GM12878 (cell line): ENCODE measurements around the gene C16orf90. TPM values are rescaled to one million over a fixed set of nuclear protein-coding genes. Genes with fewer than 3 reads are reported as not detected.

ENCODE experiments used
- ATAC-seq: fragments of 200-7000 bp; cut with Tn5 transposase; 3 replicates; pipeline ENCODE4 v1.9.1; 2020; ENCODE audit warnings: mild to moderate bottlenecking, moderate library complexity
- BruUV-seq: library from RNA; stranded (reverse); fragments of 400-500 nt; replicated peaks from 2 replicates; lab custom pipeline; 2021; lab: Mats Ljungman, UMichigan
- CTCF ChIA-PET: fragments of 300-600 bp; sonication (Branson Sonifier 250); formaldehyde crosslinking; extraction: SDS; loops from one replicate; lab custom pipeline; 2021; ENCODE audit warnings: inconsistent platforms; lab: Yijun Ruan, JAX
- POLR2A ChIA-PET: fragments of 350-600 bp; formaldehyde crosslinking; extraction: SDS; loops from one replicate; lab custom pipeline; 2021; ENCODE audit warnings: inconsistent platforms; lab: Charles Lee
- RAD21 ChIA-PET: fragments of 300-600 bp; sonication (Branson Sonifier 250); formaldehyde crosslinking; loops from one replicate; lab custom pipeline; 2023; ENCODE audit warnings: antibody characterized with exemption; ENCODE audit not compliant: unreplicated experiment; lab: Charles Lee
- SMC1A ChIA-PET: fragments of 300-600 bp; sonication (Branson Sonifier 250); formaldehyde crosslinking; loops from one replicate; lab custom pipeline; 2023; ENCODE audit not compliant: unreplicated experiment, uncharacterized antibody; lab: Charles Lee
- DNase-seq: peaks from one replicate; pipeline ENCODE4 v3.0.0-alpha.2; 2011; ENCODE audit warnings: low read depth, low spot score
- FAIRE-seq: peaks from 3 replicates; lab custom pipeline; 2011; peaks lifted over from hg19 to GRCh38; lab: Jason Lieb, UNC
- H2AFZ ChIP-seq: 2 replicates; pipeline ENCODE4 v1.6.0; 2011; ENCODE audit warnings: low read depth, low read length, control low read depth; ENCODE audit not compliant: control insufficient read depth
- H3K27ac ChIP-seq: 2 replicates; pipeline ENCODE4 v1.5.1; 2011; ENCODE audit warnings: control low read depth; ENCODE audit not compliant: control insufficient read depth, insufficient read depth
- H3K27me3 ChIP-seq, 2 experiments: replicated peaks in 1 of 2; 2 replicates each; pipeline versions ENCODE4 v1.6.0 to v1.6.1; 2011; ENCODE audit warnings: low read length in 1 of 2; ENCODE audit not compliant: control insufficient read depth in 2 of 2, insufficient read depth in 2 of 2
- H3K36me3 ChIP-seq, 2 experiments: 2 replicates each; pipeline ENCODE4 v1.5.1; 2011; ENCODE audit warnings: low read length in 1 of 2; ENCODE audit not compliant: control insufficient read depth in 2 of 2, insufficient read depth in 2 of 2
- H3K4me1 ChIP-seq: 2 replicates; pipeline ENCODE4 v1.6.1; 2011; ENCODE audit warnings: mild to moderate bottlenecking, low read length, moderate library complexity, mixed read lengths; ENCODE audit not compliant: control insufficient read depth, insufficient read depth
- H3K4me2 ChIP-seq: 2 replicates; pipeline ENCODE4 v1.6.0; 2011; ENCODE audit warnings: control low read depth; ENCODE audit not compliant: control insufficient read depth, insufficient read depth
- H3K4me3 ChIP-seq: fragments of 200-600 bp; sonication (generic); 2 replicates; pipeline ENCODE4 v1.5.1; 2016
- H3K79me2 ChIP-seq: 2 replicates; pipeline ENCODE4 v1.6.0; 2011; ENCODE audit warnings: low read length; ENCODE audit not compliant: control insufficient read depth, insufficient read depth
- H3K9ac ChIP-seq: 2 replicates; pipeline ENCODE4 v1.8.0; 2011; ENCODE audit warnings: low read length, control low read depth, mixed read lengths; ENCODE audit not compliant: control insufficient read depth, insufficient read depth
- H3K9me3 ChIP-seq: replicated peaks from 3 replicates; pipeline ENCODE4 v1.5.1; 2011; ENCODE audit warnings: mild to moderate bottlenecking, low read length; ENCODE audit not compliant: control insufficient read depth, insufficient read depth
- H4K20me1 ChIP-seq: 2 replicates; pipeline ENCODE4 v1.6.0; 2011; ENCODE audit not compliant: control insufficient read depth, insufficient read depth
- BCL11A ChIP-seq: IDR thresholded peaks from 2 replicates; pipeline ENCODE4 v1.6.1; 2011; ENCODE audit warnings: low read depth, low read length
- CEBPB ChIP-seq, 2 experiments: fragments of 150-350 bp in 1 of 2; IDR thresholded peaks; 2 replicates each; pipeline ENCODE4 v1.6.1; 2012 to 2014; ENCODE audit warnings: low read depth in 2 of 2, low read length in 2 of 2, borderline replicate concordance in 1 of 2, inconsistent platforms in 1 of 2
- CHD2 ChIP-seq: IDR thresholded peaks from 2 replicates; pipeline ENCODE4 v1.6.1; 2011; ENCODE audit warnings: low read depth, low read length, improper control_type of control experiment, borderline replicate concordance
- CTCF ChIP-seq, 3 experiments: IDR thresholded peaks in 2 of 3; conservative IDR thresholded peaks in 1 of 3; 2 replicates each; pipeline ENCODE4 v1.5.1; 2011; ENCODE audit warnings: low read depth in 3 of 3, low read length in 3 of 3, mild to moderate bottlenecking in 3 of 3, control low read depth in 2 of 3, moderate library complexity in 2 of 3, inconsistent platforms in 1 of 3, mixed read lengths in 1 of 3; ENCODE audit not compliant: control insufficient read depth in 2 of 3, insufficient read depth in 1 of 3; ENCODE audit errors: extremely low read depth in 1 of 3
- GABPA ChIP-seq: IDR thresholded peaks from 2 replicates; pipeline ENCODE4 v1.6.1; 2014; ENCODE audit warnings: antibody characterized with exemption, low read depth, mild to moderate bottlenecking, inconsistent platforms
- MYB ChIP-seq: fragments of 150-350 bp; IDR thresholded peaks from 2 replicates; pipeline ENCODE4 v1.6.1; 2014; ENCODE audit warnings: mild to moderate bottlenecking, low read depth, low read length, borderline replicate concordance
- NFYA ChIP-seq: IDR thresholded peaks from 2 replicates; pipeline ENCODE4 v1.6.1; 2011; ENCODE audit warnings: low read depth, mild to moderate bottlenecking, low read length, improper control_type of control experiment, borderline replicate concordance
- PBX3 ChIP-seq: IDR thresholded peaks from 2 replicates; pipeline ENCODE4 v1.6.1; 2011; ENCODE audit warnings: mild to moderate bottlenecking, low read depth, low read length, moderate library complexity; ENCODE audit not compliant: insufficient replicate concordance
- RELB ChIP-seq: fragments of 450-650 bp; IDR thresholded peaks from 2 replicates; pipeline ENCODE4 v1.6.1; 2017; ENCODE audit warnings: low read depth, mild to moderate bottlenecking, moderate library complexity
- ZZZ3 ChIP-seq: IDR thresholded peaks from 2 replicates; pipeline ENCODE4 v1.6.1; 2011; ENCODE audit warnings: low read depth; ENCODE audit not compliant: control insufficient read depth, insufficient read length
- WGBS: methylation state at CpG from one replicate; pipeline ENCODE4 v1.1.6; 2016; ENCODE audit warnings: low lambda C conversion rate; ENCODE audit not compliant: insufficient replicate concordance, insufficient coverage; ENCODE audit errors: missing lambda C conversion rate; 5-methylcytosine and 5-hydroxymethylcytosine counted together
- in situ Hi-C: fragments of 300-500 bp; cut with MboI; formaldehyde crosslinking; loops from 9 replicates; pipeline ENCODE4 v1.14.3; 2018; ENCODE audit warnings: mixed read lengths
- intact Hi-C: fragments of 100-400 bp; cut with micrococcal nuclease; formaldehyde crosslinking; loops from one replicate; pipeline ENCODE4 v1.14.2; 2022; ENCODE audit not compliant: unreplicated experiment
- polyA plus RNA-seq, 11 experiments: library from polyadenylated mRNA; depleted of rRNA in 4 of 11; unstranded in 6 of 11; stranded (reverse) in 5 of 11; fragments of >200 nt; fragmentation: Nextera tagmentation in 4 of 11; fragmentation: Illumina TruSeq in 1 of 11; extraction: Ambion mirVana in 4 of 11; extraction: Trizol in 1 of 11; gene quantifications; 1 replicate in 1 of 11; 2 replicates in 10 of 11; pipeline versions ENCODE4 v1.2.1 to v1.2.3, GENCODE V29; 2011 to 2016; ENCODE audit warnings: inconsistent platforms in 2 of 11, missing spikeins in 2 of 11, low read depth in 1 of 11
- total RNA-seq, 4 experiments: library from RNA; depleted of rRNA in 3 of 4; stranded (reverse); fragments of >200 nt in 3 of 4; fragmentation: Illumina TruSeq in 1 of 4; extraction: Trizol in 1 of 4; gene quantifications; 2 replicates each; pipeline versions ENCODE4 v1.2.1 to v1.2.3, GENCODE V29; 2013 to 2021

The C16orf90 gene
- total and polyA plus RNA-seq, 10 of the 15 experiments (the other 5 are each of a cell fraction or from before 2014, with no cell fraction given), result not detected

- TF ChIP-seq ZZZ3 (no peak), MYB (no peak), BCL11A (no peak), CTCF (IDR thresholded peaks at IDR 0.05 in 2 of 3, conservative IDR thresholded peaks at IDR 0.05 in 1 of 3; ENCODE audit: control insufficient read depth in 2 of 3, extremely low read depth in 1 of 3, insufficient read depth in 1 of 3, low read depth in 3 of 3, low read length in 3 of 3) (no peak), PBX3 (no peak), NFYA (no peak), RELB (no peak), CEBPB (IDR thresholded peaks at IDR 0.05; ENCODE audit: borderline replicate concordance in 1 of 2, low read depth in 2 of 2, low read length in 2 of 2) (no peak), CHD2 (no peak), GABPA (no peak)
- no TSS peak for BruUV-seq
- RAD21 ChIA-PET, result no interaction called here
- ATAC-seq (no peak), FAIRE-seq (no peak), DNase-seq (no peak)
- Histone ChIP-seq H3K27me3 (no peaks in the 10 kb centered on the region), H3K9ac (no peak overlapping the region), H3K79me2 (no peaks in the 10 kb centered on the region), H3K9me3 (no peaks in the 10 kb centered on the region), H3K4me1 (no peaks in the 10 kb centered on the region), H3K27ac (no peak overlapping the region), H2AFZ (no peak overlapping the region), H3K4me3 (no peak overlapping the region), H3K4me2 (no peak overlapping the region), H3K36me3 (peaks cover 0 to 2% of the 10 kb centered on the region in 2 experiments; a peak in 2 of 4 replicates), H4K20me1 (no peaks in the 10 kb centered on the region)
- POLR2A ChIA-PET, result no interaction called here
- in situ Hi-C loops, result no loop called here
- intact Hi-C loops, result no loop called here
- SMC1A ChIA-PET, result no interaction called here
- CTCF ChIA-PET, result no interaction called here
- WGBS, result 86% methylated on average over 8 of the region's 10 CpGs
Observed at GRCh38 chr16:3492356-3492755, 2.9 kb downstream of the C16orf90 start.
